Fibroblast of villous mesenchyme (primary cell): Measurements from ENCODE around the gene PLXNA2. TPM values are rescaled to one million over a fixed set of nuclear protein-coding genes. Genes with fewer than 3 reads are reported as not detected.

ENCODE experiments used
- DNase-seq: peaks from one replicate; pipeline ENCODE4 v3.0.0-alpha.2; 2010; ENCODE audit warnings: low read depth
- H3K4me3 ChIP-seq: 2 replicates; pipeline ENCODE4 v1.5.1; 2011; ENCODE audit warnings: low read depth, mild to moderate bottlenecking, low read length
- total RNA-seq: library from RNA; depleted of rRNA; stranded (reverse); fragments of >200 nt; gene quantifications from 2 replicates; pipeline ENCODE4 v1.2.3, GENCODE V29; 2012
- TF ChIP-seq, protein P1 (sequence below): IDR thresholded peaks from 2 replicates; pipeline ENCODE4 v1.5.1; 2012; ENCODE audit warnings: low read depth, mild to moderate bottlenecking, low read length; ENCODE audit not compliant: insufficient read depth

Gene PLXNA2
- total RNA-seq, 1 donor, result 0.86 TPM

DNA sequence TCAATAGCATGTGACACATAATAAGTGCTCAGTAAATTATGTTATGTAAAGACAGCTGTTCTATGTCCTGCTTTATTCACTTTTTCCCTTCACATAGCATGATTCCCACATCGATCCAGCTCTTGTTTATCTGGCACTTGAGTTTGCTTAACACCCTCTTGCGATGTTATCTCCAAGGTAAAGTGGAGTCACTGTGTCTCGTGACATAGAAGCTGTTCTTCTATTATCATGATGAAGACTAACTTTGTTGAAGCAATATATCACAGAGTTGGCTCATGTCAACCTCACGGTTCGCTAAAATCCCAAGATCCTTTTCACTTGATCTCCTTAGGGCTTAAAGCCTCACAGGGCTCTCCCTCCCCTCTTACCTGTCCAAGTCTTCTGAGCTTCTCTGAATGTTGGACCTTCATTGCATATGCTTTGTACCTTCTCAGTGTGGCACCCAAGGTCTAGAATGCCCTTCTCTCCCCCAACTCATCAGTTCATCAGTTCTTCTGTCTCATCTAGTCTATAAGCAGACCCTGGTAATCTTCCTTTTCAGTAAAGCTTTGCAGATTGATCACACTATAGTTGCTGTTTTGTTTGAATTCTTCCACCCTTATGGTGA is 38.0 kb downstream of the PLXNA2 start:
- DNase-seq, result no peak
- H3K4me3 ChIP-seq, result no peak overlapping the region
- TF ChIP-seq, protein P1, sequence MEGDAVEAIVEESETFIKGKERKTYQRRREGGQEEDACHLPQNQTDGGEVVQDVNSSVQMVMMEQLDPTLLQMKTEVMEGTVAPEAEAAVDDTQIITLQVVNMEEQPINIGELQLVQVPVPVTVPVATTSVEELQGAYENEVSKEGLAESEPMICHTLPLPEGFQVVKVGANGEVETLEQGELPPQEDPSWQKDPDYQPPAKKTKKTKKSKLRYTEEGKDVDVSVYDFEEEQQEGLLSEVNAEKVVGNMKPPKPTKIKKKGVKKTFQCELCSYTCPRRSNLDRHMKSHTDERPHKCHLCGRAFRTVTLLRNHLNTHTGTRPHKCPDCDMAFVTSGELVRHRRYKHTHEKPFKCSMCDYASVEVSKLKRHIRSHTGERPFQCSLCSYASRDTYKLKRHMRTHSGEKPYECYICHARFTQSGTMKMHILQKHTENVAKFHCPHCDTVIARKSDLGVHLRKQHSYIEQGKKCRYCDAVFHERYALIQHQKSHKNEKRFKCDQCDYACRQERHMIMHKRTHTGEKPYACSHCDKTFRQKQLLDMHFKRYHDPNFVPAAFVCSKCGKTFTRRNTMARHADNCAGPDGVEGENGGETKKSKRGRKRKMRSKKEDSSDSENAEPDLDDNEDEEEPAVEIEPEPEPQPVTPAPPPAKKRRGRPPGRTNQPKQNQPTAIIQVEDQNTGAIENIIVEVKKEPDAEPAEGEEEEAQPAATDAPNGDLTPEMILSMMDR, result no peak

DNA sequence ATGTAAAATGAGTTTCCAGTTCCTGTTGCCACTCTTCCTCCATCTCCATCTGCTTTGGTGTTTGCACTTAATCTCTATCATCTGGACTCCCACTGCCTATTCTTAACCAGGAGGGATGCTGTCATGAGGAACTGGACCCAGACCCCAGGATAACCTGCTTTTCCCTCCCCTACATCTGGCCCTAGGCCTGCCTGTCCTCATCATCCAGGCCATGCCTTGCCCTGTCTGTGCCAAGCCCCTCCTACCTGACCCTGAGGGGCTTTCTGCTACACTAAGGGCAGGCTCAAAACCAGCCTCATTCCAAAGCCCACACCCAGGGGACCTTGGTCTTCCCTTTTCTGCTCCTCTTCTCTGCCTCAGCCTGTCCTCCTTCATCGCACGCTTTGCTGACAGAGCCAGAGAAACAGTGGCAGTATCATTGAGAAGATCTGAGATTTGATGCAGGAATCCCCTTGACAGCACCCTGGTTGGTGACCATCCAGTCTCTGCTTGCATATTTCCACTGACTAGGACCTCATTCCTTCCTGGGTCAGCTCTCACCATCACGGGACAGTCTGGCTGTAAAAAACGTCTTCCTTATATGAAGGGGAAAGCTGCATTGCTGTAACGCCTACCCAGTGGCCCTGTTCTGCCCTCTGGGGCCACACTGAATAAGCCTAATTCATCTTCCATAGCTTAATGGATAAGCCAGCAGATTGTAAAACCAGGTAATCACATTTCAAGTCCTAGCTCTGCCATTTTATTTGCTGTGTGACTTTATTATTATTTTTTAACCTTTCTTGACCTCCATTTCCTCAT is 38.8 kb downstream of the PLXNA2 start:
- H3K4me3 ChIP-seq, result no peak overlapping the region
- no peak for DNase-seq
- TF ChIP-seq, protein P1, result no peak

DNA sequence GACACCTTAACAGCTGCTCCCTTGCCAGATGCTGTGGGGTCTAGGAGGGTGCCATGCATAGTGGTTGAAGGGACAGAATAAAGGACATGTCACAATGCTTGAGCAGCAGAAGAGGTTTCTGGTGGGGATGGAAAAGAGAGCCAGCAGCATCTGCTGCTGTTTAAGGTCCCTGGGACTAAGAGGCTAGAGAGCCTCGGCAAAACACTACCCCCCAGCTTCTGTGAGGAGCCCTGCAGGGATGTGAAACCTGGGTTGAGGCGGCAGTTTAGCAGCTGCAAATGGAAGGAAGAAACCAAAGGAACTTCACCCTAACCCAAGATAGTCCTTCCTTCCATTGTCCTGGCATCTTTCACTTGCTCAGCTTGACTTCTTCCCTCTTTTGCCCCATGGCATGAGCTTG is 39.4 kb downstream of the PLXNA2 start:
- no peak overlapping the region for H3K4me3 ChIP-seq
- TF ChIP-seq, protein P1, result no peak
- DNase-seq, result no peak

DNA sequence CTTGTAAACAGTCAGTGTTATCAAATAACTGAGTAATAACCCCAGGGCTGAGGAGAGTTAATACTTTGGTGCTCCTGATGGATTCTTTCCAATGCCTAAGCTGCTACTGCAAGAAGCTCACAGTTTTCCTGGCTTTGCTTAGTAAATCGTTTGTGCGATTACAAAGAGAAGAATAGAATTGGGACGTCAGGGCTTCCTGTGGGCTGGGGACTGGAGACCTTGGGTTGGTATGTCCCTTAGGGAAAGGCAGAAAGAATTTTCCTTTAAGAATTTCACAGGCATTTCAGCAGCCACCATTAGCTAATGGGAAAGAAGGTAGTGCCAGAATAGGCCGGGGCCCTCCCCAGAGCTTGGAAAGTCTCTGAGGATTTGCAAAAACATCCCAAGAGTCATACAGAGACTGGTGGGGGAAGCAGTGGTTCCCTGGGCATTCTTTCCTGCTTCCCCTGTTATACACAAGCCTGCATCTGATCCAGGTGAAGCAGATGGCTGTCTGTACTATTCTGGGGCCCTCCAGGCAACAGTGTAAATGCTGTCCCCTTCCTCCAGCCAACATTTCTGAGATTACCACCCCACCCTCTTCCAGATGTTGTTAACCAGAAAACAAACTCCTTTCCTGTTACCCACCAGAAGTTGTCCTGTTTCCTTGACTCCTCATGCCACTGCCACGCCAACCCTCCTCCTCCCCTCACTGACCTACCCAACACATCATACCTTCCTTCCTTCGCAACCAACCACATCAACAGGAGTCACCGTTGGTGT is 40.2 kb downstream of the PLXNA2 start:
- no peak overlapping the region for H3K4me3 ChIP-seq
- DNase-seq, result no peak
- TF ChIP-seq, protein P1, result no peak

DNA sequence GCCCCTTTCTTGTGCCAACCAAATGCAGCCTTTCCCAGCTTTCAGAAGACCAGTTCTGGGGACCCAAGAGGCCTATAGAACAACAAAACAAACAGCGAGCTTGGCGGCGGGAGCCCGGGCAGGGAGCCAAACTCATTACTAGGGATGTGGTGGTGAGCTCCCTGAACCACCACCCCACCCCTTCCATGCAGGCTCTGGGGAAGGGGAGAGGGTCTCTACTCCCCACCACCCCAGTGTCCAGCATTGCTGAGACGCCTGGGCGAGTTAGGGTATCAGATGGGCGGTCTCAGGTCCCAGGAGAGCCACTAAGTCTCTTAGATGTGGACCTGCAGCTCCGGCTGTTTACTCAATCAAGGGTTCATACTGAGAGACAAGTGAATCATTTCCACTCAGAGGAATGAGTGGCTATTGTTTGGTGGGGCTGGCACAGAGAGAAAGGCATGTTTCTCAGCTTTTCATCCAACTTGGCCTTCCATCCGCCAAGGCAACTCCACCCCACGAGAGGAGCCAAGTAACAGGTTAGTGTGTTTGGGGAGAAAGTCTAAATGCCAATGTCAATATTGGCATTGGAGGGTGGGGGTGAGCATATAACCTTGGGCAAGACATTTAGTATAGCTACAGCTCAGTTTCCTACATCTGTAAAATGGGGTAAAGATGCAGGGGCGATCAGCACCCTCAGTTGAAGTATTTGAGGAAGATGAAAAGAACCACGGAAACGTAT is 40.9 kb downstream of the PLXNA2 start:
- TF ChIP-seq, protein P1, result no peak
- no peak for DNase-seq
- H3K4me3 ChIP-seq, result no peak overlapping the region

DNA sequence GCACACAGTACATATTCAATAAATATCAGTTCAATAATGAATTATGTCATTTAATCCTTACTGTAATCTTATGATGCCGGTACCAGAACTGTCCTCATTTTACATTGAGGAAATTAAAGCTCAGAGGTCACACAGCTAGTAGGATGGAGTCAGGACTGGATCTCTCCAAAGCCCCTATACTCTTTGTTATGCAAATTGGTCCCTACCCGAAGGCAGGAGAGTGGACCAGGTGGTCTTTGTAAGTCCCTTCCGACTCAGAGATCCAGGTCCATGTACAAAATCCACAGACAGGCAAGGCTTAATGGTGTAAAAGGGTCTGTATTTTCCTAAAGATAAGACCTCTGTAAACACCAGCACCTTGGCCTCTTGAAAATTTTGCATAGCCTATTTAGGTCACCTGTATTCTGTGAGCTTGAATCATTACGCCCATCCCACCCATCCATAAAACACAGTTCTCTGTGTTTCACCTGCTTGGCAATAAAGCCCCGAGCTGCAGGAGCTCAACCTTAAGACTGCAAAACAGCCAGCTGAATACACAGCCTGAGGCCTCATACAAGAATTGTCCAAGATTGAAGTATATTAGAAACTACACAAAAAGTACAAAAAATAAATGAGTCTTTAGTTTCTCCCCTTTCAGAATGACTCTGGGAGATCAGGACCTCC is 41.7 kb downstream of the PLXNA2 start:
- H3K4me3 ChIP-seq, result no peak overlapping the region
- TF ChIP-seq, protein P1, result no peak
- no peak for DNase-seq
